GM15510 (cell line): ENCODE results near the gene MCF2L2.

Experiments used
- POLR2A ChIP-seq: IDR thresholded peaks from 3 replicates; pipeline ENCODE4 v1.6.1; 2011; ENCODE audit warnings: borderline replicate concordance; ENCODE audit not compliant: insufficient read length; ENCODE audit errors: extremely low read depth

The MCF2L2 gene

DNA sequence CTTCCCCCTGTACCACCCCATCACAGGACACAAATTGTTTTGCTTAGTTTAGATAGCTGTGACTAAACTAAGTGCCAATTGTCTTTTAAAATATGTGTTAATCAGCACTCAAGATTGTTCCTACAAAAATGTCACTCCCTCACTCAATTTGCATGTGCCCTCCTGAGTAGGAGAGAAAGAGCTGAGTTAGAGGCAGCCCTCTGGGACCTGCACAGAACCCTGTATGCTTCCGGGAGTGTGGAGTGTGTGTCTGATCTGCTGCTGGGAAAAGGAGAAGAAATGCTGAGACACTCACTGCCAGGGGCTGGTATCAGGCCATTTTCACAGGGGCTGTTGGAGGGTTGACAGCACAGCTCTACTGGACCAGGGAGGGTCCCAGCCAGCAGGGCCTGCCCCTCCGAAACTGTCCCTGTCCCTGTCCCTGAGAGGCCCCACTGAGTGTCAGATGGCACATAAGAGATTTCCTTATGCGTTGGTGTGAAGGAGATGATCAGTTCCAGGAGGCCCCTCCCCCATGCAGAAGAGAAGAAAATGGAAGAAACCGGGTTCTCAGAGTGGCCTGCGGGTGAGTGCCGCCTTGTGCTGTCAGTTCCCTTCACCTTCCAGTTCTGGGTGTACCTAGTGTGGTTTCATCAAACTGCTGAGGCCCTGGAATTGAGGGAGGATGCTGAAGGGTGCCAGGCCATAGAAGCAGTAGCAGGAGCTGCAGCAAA lies 179.3 kb downstream of the MCF2L2 start:
- TF ChIP-seq POLR2A = no peak

DNA sequence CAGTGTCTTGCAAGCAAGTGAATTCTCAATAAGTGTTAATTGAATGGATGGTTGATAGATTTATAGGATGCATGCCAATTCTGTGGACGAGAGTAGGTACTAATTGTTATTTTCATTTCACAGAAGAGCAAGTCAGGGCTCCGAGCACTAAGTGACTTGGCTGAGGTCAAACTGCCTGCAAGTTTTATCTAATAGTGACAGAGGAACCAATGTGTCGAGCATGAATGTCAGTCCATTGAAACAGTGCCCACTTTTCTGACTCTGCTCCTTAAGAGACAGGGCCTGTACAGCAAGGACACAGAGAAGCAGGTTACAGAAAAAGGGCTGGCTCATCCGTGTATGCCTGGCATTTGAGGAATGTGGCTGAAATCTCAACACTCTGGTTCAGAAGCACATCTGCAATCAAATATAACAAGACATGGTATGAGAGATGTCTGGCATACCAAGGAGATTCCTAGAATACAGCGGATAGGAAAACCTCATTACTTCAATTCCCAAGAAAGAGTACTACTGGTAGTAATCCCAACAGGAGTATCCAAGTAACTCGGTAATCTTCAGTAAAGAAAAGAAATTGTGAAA lies 181.3 kb downstream of the MCF2L2 start:
- TF ChIP-seq POLR2A = no peak

DNA sequence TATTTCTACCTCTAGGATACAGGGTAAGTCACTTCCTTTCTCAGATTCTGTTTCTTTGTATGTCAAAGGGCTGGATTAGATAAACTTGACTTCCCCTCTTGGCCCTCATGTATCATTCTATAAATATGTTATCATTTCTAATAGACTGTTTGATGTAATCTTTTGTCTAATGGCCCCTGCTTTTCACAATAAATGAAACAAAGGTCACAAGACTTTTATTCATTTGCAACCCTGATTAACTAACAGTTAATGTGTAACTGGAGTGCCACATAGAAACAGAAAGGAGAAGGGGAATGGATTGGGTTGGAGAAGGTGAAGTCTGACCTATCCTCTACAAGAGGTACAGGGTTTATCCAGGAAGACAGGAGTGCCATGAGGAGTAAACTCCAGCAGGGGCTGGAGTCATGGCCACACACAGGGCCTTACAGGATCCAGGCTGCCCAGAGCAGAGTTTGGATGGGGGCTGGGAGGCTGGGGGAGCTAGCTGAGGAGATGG lies 183.4 kb downstream of the MCF2L2 start:
- TF ChIP-seq POLR2A = no peak

GRCh38 chr3:183244219-183244618 lies 184.2 kb downstream of the MCF2L2 start:
- no peak for TF ChIP-seq POLR2A

DNA sequence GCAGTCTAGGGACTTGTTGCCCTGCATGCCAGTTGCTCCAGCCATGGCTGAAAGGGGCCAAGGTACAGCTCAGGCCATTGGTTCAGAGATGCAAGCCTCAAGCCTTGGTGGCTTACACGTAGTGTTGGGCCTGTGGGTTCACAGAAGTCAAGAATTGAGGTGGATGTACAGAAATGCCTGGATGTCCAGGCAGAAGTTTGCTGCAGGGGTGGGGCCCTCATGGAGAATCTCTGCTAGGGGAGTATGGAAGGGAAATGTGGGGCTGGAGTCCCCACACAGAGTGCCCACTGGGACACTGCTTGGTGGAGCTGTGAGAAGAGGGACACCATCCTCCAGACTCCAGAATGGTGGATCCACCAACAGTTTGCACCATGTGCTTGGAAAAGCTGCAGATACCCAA lies 186.0 kb downstream of the MCF2L2 start:
- no peak for TF ChIP-seq POLR2A

DNA sequence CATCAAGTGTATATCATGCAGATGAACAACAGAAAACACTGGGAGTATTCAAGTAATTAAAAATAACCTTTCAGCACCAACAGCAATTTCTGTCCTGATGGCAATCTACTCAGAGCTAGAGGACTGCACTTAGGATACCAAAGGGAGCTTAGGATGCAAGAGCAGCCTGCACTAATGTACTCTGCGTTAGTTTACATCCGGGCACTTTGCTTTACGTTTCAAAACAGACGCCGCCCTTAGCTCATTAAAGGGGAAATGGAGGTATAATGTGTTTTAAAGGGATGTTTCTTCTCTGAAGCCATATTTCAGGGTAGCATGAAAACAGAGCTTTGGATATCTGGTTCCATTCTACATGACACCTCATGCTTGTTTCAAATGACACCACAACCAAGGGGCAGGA lies 189.4 kb downstream of the MCF2L2 start:
- no peak for TF ChIP-seq POLR2A

- no peak for TF ChIP-seq POLR2A
Measured at GRCh38 chr3:183233966-183234365, 194.5 kb downstream of the MCF2L2 start.

GRCh38 chr3:183230826-183231225 lies 197.6 kb downstream of the MCF2L2 start:
- TF ChIP-seq POLR2A = no peak

- no peak for TF ChIP-seq POLR2A
Measured at GRCh38 chr3:183229178-183229577, 199.2 kb downstream of the MCF2L2 start.

DNA sequence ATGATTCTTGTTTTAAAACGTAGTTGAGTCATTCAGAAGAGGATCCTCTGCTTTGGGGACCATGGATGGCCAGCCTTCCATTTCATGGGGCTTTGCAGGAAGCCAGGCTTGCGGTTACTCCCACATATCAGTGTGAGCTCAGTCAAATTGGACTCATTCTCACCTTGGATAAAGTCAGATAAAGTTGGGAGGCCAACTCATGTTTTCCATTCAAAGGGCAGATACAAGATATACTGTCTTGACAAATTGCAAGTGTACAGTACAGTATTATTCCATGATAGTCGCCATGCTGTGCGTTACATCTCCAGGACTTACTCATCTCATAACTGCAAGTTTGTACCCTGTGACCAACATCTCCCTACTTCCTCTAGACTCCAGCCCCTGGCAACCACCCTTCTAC lies 200.8 kb downstream of the MCF2L2 start:
- no peak for TF ChIP-seq POLR2A

DNA sequence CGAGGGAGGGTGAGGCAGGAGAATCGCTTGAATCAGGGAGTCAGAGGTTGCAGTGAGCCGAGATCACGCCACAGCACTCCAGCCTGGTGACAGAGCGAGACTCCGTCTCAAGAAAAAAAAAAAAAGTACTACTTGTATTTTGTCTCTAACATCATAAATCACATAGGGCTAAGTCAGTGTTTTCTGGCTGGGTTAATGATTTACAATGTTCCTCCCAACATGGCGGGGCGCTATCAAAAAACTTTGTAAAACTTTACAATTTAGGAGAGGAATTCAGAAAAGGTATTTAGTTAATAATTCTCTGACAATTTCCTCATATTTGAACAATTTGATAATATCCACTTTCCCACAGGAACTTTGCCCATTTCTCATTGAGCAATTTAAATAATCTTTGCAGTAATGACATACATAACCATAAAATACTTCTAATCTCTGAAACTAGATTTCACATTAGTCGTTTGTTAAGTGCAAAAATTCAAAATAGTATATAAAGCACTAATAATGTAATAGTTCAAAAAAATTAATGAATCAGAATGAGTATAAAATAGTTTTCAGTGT lies 202.0 kb downstream of the MCF2L2 start:
- no peak for TF ChIP-seq POLR2A

DNA sequence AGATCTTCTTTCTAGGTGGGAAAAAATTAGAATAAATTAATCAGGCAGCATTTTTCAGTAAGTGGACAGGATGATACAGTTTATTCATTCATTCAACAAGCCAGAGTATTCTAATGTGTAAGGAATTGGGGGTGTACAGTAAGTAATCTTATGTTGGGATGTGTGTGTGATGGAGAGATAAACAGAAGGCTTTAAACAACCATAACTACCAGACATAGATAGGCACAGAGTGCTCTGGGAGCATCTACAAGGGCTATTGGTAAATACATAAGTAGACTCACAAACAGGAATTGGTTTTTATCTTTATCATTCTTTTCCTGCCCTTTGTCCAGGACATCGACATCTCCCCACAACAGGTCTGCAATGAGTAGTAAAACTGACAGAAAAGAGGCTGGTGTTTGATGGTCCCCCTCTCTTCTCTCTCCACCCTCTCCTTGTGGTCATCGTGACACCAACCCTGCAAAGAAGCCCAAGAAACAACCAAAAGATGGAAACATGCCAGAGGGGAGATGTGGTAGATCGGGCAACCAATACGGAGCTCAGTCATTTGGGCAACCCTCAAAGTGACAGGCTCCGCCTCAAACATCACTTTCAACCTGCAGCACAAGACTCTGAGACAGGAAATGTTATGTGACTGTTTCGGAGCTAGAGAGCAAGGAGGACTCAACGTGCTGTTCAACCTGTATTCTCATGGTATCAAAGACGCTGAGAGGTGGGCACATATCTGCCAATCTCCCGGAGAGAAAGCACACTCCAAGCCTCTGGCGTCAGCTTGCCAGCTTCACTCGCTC lies 204.0 kb downstream of the MCF2L2 start:
- TF ChIP-seq POLR2A = no peak

DNA sequence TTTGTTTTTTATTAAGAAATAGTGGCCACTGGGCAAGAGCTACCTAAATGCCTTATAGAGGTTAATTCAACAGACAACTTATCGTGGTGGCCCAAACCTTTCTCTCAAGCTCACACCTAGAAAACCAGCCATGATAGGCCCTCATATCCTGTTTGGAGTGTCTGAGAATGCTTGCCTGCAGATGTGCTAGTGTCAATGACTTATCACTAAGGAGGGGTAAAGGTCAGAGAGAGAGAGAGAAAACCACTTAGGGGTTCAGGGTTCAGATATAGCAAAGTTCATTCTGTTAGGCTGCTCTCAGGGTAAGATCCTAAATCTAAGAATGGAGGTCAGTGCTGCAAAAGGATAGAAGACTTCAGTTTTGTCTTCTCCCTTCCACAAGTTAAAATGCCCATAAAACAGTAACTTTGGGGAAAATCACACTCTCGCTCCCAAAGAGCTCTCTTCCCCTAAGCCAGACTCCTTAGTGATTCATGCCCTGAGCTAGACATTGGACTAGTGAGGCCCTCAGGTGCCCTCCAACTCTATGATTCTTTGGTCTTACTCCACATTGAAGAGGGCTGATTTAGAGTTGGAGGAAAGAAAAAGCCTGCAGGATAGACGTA lies 205.7 kb downstream of the MCF2L2 start:
- TF ChIP-seq POLR2A = no peak

- TF ChIP-seq POLR2A = no peak
Measured at GRCh38 chr3:183220828-183221227, 207.6 kb downstream of the MCF2L2 start.

GRCh38 chr3:183218826-183219225 lies 209.6 kb downstream of the MCF2L2 start:
- TF ChIP-seq POLR2A = no peak
